Ectodermal cell (in vitro differentiated cells): ENCODE results near the gene WNT4.

ENCODE experiments used
- H3K27ac ChIP-seq: 2 replicates; pipeline ENCODE4 v1.7.0; 2013; ENCODE audit warnings: mild to moderate bottlenecking, low read depth, low read length; ENCODE audit not compliant: insufficient read depth, poor library complexity, severe bottlenecking
- H3K27me3 ChIP-seq: 2 replicates; pipeline ENCODE4 v1.7.0; 2013; ENCODE audit warnings: mild to moderate bottlenecking, low read length; ENCODE audit not compliant: insufficient read depth, control insufficient read depth, poor library complexity, severe bottlenecking
- H3K36me3 ChIP-seq: one replicate; pipeline ENCODE4 v1.7.0; 2013; ENCODE audit warnings: low read length; ENCODE audit not compliant: control insufficient read depth, insufficient read depth
- H3K4me1 ChIP-seq: one replicate; pipeline ENCODE4 v1.7.0; 2013; ENCODE audit warnings: low read length; ENCODE audit not compliant: control insufficient read depth, insufficient read depth
- H3K4me3 ChIP-seq: 2 replicates; pipeline ENCODE4 v1.7.0; 2013; ENCODE audit warnings: low read depth, low read length, control low read depth; ENCODE audit not compliant: insufficient read depth
- H3K9me3 ChIP-seq: 2 replicates; pipeline ENCODE4 v1.7.0; 2013; ENCODE audit warnings: mild to moderate bottlenecking, low read length, moderate library complexity; ENCODE audit not compliant: control insufficient read depth
- WGBS, 2 experiments: methylation state at CpG; one replicate each; pipeline ENCODE4 v1.1.7; 2013; ENCODE audit warnings: missing lambda C conversion rate in 2 of 2; 5-methylcytosine and 5-hydroxymethylcytosine counted together

WNT4 gene

DNA sequence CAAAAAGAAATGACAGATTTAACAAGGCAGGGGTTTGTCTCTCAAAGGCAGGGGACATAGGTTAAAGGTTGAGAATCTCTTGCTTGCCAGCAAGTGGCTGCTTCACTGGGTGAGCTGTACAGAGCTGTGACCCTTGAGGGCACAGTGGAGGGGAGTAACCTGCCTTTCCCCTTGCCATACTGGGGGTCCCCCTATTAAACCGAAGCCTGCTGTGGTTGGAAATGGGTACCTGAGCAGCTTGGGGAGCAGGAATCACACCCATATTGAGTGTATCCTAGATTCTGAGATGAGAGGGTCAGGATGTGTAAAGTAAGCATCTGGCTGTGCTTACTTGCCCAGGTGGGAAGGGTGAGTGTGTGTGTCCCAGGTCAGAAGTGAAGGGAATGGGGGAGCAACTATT lies 31.8 kb downstream of the WNT4 start:
- Histone ChIP-seq H3K4me1 (peaks cover 13% of the 10 kb centered on the region), H3K27ac (no peak overlapping the region), H3K4me3 (no peak overlapping the region), H3K9me3 (no peaks in the 10 kb centered on the region), H3K36me3 (no peaks in the 10 kb centered on the region), H3K27me3 (no peaks in the 10 kb centered on the region)
- 90 to 97% methylated on average over 1 of the region's 1 CpG for WGBS, 2 experiments

DNA sequence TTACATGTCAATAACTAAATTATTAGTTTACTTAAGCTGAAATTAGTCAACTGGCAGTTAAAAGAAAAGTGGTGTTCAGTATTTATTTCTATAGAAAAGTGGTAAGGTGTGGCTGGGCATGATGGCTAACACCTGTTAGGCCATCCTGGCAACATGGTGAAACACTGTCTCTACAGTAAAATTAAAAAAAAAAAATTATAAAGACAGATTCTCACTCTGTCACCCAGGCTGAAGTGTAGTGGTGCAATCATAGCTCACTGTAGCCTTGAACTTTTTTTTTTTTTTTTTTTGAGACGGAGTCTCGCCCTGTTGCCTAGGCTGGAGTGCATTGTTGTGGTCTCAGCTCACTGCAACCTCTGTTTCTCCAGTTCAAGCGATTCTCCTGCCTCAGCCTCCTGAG lies 32.9 kb downstream of the WNT4 start:
- Histone ChIP-seq H3K27ac (no peak overlapping the region), H3K27me3 (no peaks in the 10 kb centered on the region), H3K4me3 (no peak overlapping the region), H3K9me3 (no peaks in the 10 kb centered on the region), H3K36me3 (no peaks in the 10 kb centered on the region), H3K4me1 (peaks cover 10% of the 10 kb centered on the region)
- WGBS, 2 experiments = 94 to 96% methylated on average over 3 of the region's 3 CpGs

DNA sequence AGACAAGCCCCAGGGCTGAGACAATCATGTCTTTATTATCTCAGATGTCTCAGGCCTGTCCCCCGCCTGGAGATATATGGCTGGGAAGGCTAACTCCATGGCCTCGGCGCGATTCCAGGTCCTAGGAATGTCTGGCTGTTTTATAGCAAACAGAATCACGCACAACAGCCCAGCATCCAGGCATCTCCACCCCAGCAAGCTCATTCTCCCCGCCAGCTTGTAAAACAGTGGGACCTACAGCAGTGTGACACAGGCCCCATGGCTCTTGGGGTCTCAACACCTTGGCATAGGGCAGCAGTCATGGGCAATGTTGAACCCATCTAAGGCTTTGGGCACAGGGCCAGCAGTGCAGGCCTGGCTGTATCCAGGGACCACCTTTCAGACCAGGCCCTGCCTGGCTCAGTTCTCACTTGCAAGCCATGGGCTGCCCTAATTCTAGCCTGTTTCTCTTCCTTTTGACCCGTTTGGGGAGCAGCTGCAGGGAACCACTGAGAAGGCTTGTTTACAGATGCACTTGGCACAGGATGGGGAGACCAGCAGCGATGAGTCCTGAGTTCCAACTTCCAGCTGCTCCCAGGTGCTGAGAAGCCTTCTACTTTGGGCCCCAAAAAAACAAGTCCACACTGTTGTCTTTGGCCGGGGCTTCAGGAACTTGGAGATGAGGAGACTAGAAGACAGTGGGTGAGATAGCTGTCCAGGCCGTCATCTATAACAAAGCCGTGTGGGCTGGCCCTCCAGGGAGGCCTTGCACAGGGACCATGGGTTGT lies 34.4 kb downstream of the WNT4 start:
- H3K36me3 ChIP-seq = no peaks in the 10 kb centered on the region
- H3K27ac ChIP-seq = no peak overlapping the region
- 83 to 85% methylated on average over 11 of the region's 11 CpGs for WGBS, 2 experiments
- no peaks in the 10 kb centered on the region for H3K27me3 ChIP-seq
- peaks cover 5% of the 10 kb centered on the region for H3K4me1 ChIP-seq
- H3K4me3 ChIP-seq = no peak overlapping the region
- no peaks in the 10 kb centered on the region for H3K9me3 ChIP-seq

DNA sequence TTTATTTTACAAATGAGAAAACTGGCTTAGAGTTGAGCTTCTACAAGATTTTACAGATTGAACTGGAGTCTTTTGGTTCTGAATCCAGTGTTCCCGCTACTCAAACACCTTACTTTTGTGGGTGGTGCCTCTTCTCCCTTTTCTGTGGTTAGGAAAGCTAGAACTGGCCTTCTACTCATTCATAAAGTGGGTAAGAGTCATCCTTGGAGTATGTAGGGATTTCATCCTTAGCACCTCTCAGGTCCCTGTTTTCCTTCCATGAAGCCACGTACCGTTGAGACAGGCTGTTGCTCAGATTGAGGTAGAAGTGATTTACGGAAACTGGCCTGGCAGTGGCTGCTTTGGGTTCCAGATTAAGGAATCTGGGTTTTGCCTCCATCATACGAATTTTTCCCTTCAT lies 35.8 kb downstream of the WNT4 start:
- peaks cover under 1% of the 10 kb centered on the region for H3K4me1 ChIP-seq
- WGBS, 2 experiments = 97 to 98% methylated on average over 4 to 5 of the region's 5 CpGs
- no peaks in the 10 kb centered on the region for H3K27me3 ChIP-seq
- H3K4me3 ChIP-seq = no peak overlapping the region
- no peak overlapping the region for H3K27ac ChIP-seq
- H3K9me3 ChIP-seq = no peaks in the 10 kb centered on the region
- H3K36me3 ChIP-seq = no peaks in the 10 kb centered on the region

DNA sequence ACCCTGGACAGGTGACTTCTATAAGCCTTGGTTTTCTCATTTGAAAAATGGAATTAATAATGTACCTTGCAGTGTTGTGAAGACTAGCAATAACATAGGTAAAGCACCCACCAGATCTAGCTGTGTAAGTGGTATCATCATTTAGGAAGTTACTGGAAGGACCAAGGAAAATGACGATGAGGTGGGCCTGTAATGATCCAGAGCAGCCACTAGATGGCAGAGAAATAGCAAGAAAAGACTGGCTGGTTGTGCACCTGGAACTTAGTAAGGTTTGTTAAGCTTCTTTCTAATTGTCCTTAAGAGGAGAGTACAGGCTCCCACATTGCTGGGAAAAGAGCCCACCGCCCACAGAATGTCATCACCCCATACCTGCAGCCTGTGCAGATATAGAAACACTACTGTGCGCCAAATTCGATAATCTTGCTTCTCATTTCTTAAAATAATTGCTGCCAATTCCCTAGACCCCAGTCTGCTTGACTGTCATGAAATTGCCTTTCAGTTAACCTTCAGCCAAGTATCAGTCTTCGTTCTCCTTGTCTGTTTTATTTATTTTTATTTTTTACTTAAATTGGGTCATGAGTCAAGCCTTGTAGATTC lies 37.2 kb downstream of the WNT4 start:
- Histone ChIP-seq H3K4me1 (no peaks in the 10 kb centered on the region), H3K4me3 (no peak overlapping the region), H3K9me3 (no peaks in the 10 kb centered on the region), H3K27me3 (no peaks in the 10 kb centered on the region), H3K27ac (no peak overlapping the region), H3K36me3 (no peaks in the 10 kb centered on the region)
- WGBS, 2 experiments = 55 to 59% methylated on average over 4 to 5 of the region's 5 CpGs

DNA sequence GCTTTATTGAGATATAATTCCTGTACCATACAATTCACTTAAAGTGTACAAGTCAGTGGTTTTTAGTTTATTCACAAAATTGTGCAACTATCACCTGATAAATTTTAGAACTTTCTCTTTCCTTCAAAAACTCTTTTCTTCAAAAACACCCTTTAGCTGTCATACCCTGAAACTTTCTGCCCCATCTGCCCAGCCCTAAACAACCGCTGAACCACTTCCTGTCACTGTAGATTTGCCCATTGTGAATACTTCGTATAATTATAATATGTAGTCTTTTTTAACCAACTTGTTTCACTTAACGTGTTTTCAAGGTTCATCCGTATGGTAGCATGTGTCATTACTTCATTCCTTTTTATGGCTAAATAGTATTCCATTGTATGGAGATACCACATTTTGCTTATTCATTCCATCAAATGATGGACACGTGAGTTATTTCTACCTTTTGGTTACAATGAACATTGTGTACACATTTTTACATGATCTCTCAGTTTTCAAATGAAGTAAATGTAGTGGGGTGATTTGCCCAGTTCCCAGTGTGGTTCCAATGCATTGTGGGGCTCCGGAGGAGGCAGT lies 37.9 kb downstream of the WNT4 start:
- Histone ChIP-seq H3K36me3 (no peaks in the 10 kb centered on the region), H3K27ac (no peak overlapping the region)
- 98% methylated on average over 2 to 5 of the region's 6 CpGs for WGBS, 2 experiments

DNA sequence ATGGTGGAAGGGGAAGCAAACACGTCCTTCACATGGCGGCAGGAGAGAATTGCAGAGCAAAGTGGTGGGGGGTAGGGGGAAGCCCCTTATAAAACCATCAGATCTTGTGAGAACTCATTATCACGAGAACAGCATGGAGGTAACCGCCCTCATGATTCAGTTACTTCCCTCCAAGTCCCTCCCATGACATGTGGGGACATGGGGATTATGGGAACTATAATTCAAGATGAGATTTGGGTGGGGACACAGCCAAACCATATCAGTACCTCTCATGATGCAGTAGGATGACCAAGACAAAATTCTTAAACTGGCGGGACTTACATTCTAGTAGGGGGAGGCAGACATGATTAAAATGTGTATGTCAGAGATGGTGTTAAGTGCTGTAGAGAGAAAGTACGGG lies 38.8 kb downstream of the WNT4 start:
- WGBS, 2 experiments = 90 to 91% methylated on average over 6 of the region's 6 CpGs
- H3K27me3 ChIP-seq = no peaks in the 10 kb centered on the region
- H3K36me3 ChIP-seq = no peaks in the 10 kb centered on the region
- no peaks in the 10 kb centered on the region for H3K9me3 ChIP-seq
- H3K27ac ChIP-seq = no peak overlapping the region
- no peak overlapping the region for H3K4me3 ChIP-seq
- H3K4me1 ChIP-seq = no peaks in the 10 kb centered on the region

More for the DNA sequence above, 37.9 kb downstream of the WNT4 start:
- Histone ChIP-seq H3K9me3 (no peaks in the 10 kb centered on the region), H3K4me1 (no peaks in the 10 kb centered on the region), H3K27me3 (no peaks in the 10 kb centered on the region), H3K4me3 (no peak overlapping the region)

DNA sequence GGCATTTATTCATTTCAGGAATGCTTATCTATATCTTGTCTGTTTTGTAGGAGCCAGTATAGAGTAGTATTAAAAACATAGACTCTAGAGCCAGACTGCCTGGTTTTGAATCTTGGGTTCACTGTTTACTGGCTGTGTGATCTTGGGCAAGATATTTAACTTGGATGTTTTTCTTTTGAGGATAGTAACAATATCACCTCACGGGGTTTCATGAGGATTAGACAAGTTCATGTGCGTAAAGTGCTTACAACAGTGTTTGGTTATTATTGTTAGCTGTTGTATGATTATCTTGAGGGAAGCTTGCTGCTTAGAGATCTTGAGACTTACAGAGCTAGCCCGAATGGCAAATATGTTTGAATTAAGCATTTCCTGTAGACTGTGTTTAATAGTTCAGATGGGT lies 40.2 kb downstream of the WNT4 start:
- H3K27ac ChIP-seq = no peak overlapping the region
- H3K4me3 ChIP-seq = no peak overlapping the region
- no peaks in the 10 kb centered on the region for H3K4me1 ChIP-seq
- no peaks in the 10 kb centered on the region for H3K27me3 ChIP-seq
- H3K36me3 ChIP-seq = no peaks in the 10 kb centered on the region
- WGBS, 2 experiments = 93 to 98% methylated on average over 3 of the region's 3 CpGs
- H3K9me3 ChIP-seq = no peaks in the 10 kb centered on the region

DNA sequence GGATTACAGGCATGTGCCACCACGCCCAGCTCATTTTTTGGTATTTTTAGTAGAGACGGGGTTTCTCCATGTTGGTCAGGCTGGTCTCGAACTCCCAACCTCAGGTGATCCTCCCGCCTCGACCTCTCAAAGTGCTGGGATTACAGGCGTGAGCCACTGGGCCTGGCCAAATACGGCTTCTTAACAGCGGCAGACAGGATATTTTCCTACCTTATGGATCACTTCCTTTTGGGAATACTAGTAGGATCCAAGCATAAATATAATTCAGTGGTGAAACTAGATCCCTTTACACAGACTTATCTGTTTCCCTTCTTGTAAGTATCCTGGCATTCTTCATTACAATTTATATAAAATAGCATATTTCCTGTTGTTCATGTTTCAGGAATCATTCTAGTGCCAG lies 40.9 kb downstream of the WNT4 start:
- Histone ChIP-seq H3K4me3 (no peak overlapping the region), H3K9me3 (no peaks in the 10 kb centered on the region), H3K4me1 (no peaks in the 10 kb centered on the region), H3K36me3 (no peaks in the 10 kb centered on the region), H3K27me3 (no peaks in the 10 kb centered on the region), H3K27ac (no peak overlapping the region)
- WGBS, 2 experiments = 92 to 94% methylated on average over 8 of the region's 8 CpGs

DNA sequence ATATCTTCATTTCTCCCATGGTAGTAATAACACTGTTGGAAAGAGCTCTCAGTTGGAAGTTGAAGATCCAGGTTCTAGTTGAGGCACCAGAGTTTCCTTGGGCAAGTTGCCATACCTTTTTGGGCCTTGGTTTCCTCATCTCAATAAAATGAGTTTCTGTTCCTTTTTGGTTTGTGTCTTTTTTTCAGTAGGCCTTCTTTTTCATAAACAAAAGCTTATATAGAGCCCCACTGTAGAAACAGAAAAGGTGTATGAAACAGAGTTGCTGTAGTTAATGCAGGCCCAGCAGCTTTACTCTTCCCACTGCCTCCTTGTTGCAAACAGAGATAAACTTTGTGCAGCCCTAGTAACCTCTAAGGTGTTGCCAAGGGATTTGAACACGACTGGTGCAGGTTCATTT lies 41.7 kb downstream of the WNT4 start:
- Histone ChIP-seq H3K4me1 (no peaks in the 10 kb centered on the region), H3K27me3 (no peaks in the 10 kb centered on the region), H3K36me3 (peaks cover 4% of the 10 kb centered on the region), H3K27ac (no peak overlapping the region), H3K9me3 (no peaks in the 10 kb centered on the region), H3K4me3 (no peak overlapping the region)
- 89% methylated on average over 1 of the region's 1 CpG for WGBS, 2 experiments
